ENCODE measurements around the gene EFHD2.

DNA sequence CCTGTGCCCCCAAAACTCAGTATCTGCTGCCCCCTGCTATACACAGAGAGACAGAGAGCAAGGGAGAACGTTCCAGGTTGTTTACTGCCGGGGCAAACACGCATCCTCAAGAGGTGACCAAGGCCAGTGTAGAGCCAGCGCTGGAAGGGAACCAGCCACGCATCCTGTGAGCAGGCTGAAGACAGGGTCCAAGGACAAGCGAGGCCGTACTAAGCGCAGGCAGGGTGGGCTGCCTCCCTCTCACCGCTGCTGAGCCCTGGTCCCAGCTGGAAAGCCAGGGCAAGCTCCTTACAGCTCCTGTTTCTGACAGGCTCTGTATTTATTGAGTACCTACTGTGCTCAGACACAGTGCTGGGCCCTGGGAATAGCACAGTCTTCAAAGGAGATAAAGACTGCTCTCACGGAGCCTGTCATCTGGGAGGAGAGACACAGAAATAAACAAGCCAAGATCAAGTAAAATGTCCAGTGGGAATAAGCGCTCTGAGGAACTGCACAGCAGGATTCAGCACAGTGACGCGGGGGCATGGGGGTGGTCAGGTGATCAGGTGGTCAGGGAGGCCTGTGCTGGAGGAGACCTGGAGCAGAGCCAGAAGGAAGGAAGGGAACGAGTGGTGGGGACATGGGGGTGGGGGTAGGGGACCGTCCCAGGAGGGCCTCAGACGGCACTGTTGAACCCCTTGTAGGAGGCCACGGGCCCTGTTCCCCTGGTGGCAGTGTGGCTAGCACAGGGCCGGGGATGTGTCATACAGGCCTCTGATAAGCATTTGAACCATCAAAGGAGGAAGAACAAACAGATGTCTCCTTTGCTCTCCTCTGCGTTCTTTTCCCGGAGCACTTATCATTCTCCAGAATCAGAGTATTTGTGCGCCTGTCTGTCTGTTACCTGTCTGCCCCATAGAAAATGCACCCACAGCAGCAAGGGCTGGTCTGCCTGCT lies 37.8 kb upstream of the EFHD2 start:
- TF ChIP-seq ZFP41 (tag by site-specific recombination; IDR thresholded peaks at IDR 0.05; ENCODE audit: borderline replicate concordance): no peak
- no peak for TF ChIP-seq ZNF24 (tag by site-specific recombination; IDR thresholded peaks at IDR 0.05)
- no peak for TF ChIP-seq ZBTB26 (tag by site-specific recombination; optimal IDR thresholded peaks at IDR 0.05)
- TF ChIP-seq, protein P1, sequence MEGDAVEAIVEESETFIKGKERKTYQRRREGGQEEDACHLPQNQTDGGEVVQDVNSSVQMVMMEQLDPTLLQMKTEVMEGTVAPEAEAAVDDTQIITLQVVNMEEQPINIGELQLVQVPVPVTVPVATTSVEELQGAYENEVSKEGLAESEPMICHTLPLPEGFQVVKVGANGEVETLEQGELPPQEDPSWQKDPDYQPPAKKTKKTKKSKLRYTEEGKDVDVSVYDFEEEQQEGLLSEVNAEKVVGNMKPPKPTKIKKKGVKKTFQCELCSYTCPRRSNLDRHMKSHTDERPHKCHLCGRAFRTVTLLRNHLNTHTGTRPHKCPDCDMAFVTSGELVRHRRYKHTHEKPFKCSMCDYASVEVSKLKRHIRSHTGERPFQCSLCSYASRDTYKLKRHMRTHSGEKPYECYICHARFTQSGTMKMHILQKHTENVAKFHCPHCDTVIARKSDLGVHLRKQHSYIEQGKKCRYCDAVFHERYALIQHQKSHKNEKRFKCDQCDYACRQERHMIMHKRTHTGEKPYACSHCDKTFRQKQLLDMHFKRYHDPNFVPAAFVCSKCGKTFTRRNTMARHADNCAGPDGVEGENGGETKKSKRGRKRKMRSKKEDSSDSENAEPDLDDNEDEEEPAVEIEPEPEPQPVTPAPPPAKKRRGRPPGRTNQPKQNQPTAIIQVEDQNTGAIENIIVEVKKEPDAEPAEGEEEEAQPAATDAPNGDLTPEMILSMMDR (tag by site-specific recombination; IDR thresholded peaks at IDR 0.05): no peak

Data from HEK293 (cell line).